Calu3 (cell line): ENCODE results near the gene TRERF1. TPM values are rescaled to one million over a fixed set of nuclear protein-coding genes. Genes with fewer than 3 reads are reported as not detected.

Source experiments
- BruUV-seq: library from RNA; stranded (reverse); fragments of 400-500 nt; replicated peaks from 2 replicates; lab custom pipeline; 2021; lab: Mats Ljungman, UMichigan
- CTCF ChIA-PET: fragments of 300-600 bp; sonication (Branson Sonifier 250); formaldehyde crosslinking; loops from one replicate; lab custom pipeline; 2022; ENCODE audit warnings: antibody characterized with exemption; lab: Charles Lee
- DNase-seq: peaks from one replicate; pipeline ENCODE4 v3.0.0; 2022
- H3K27ac Mint-ChIP-seq: one replicate; pipeline ENCODE4 v1.8.0; 2022; ENCODE audit warnings: mixed read lengths; ENCODE audit not compliant: unreplicated experiment
- H3K27me3 Mint-ChIP-seq: one replicate; pipeline ENCODE4 v1.8.0; 2022; ENCODE audit warnings: mixed read lengths; ENCODE audit not compliant: unreplicated experiment
- H3K36me3 Mint-ChIP-seq: one replicate; pipeline ENCODE4 v1.8.0; 2022; ENCODE audit warnings: mild to moderate bottlenecking, moderate library complexity, mixed read lengths; ENCODE audit not compliant: insufficient read depth, unreplicated experiment
- H3K4me1 Mint-ChIP-seq: one replicate; pipeline ENCODE4 v1.8.0; 2022; ENCODE audit warnings: mild to moderate bottlenecking, low read depth, mixed read lengths; ENCODE audit not compliant: unreplicated experiment
- H3K4me3 Mint-ChIP-seq: one replicate; pipeline ENCODE4 v1.8.0; 2022; ENCODE audit warnings: mild to moderate bottlenecking, low read depth, moderate library complexity, mixed read lengths; ENCODE audit not compliant: unreplicated experiment
- H3K9me3 Mint-ChIP-seq: one replicate; pipeline ENCODE4 v1.8.0; 2022; ENCODE audit warnings: low read depth, mixed read lengths; ENCODE audit not compliant: unreplicated experiment
- CTCF ChIP-seq: fragments of 200-600 bp; IDR thresholded peaks from one replicate; pipeline ENCODE4 v1.8.0; 2022; ENCODE audit warnings: antibody characterized with exemption; ENCODE audit not compliant: unreplicated experiment
- intact Hi-C: fragments of 100-400 bp; cut with micrococcal nuclease; formaldehyde crosslinking; loops from one replicate; pipeline ENCODE4 v1.10.0; 2022; ENCODE audit not compliant: unreplicated experiment
- total RNA-seq: library from RNA; stranded (reverse); gene quantifications from 2 replicates; pipeline ENCODE4 v1.2.3, GENCODE V29; 2022

The TRERF1 gene
- total RNA-seq, 1 experiment from 2014 or later = 1.4 TPM

DNA sequence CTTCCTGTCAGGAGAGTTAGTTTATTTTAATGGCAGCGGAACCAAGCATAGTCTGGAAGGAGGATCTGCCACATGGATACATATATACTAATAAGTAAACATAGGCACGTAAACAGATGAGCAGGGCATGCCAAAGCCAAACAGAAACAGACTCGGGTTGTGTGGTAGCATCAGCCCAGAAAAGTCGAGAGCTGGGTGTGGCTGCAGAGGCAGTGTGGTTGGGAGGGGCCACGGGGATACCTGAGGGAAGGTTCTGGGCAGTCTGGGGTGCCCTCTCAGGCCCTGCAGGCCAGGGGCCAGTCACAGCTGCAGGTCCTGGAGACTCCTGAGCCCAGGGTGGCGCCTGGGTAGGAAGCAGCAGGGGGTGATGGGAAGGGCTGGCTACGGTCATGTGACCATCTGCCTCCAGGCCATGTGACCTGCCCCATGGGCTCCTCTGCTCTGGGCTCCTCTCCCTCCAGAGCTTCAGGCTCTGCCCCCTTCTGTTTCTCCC is 191.3 kb downstream of the TRERF1 start:
- CTCF ChIA-PET = interaction anchor here (0.6 to 2.5 kb wide), 6 partner anchors 9 to 452 kb away, joined by 3 to 25 read pairs (median 4); no protein-coding TSS in a partner anchor
- intact Hi-C loops = loop anchor here (1.0 to 5.0 kb wide), 2 partner anchors 272 to 287 kb away; no protein-coding TSS in a partner anchor
- no TSS peak for BruUV-seq

GRCh38 chr6:42259841-42260395 is 191.8 kb downstream of the TRERF1 start:
- H3K4me3 Mint-ChIP-seq = no peak overlapping the region
- DNase-seq = no peak
- CTCF ChIA-PET = interaction anchor here (0.6 to 2.5 kb wide), 4 partner anchors 8 to 451 kb away, joined by 3 to 25 read pairs (median 4); no protein-coding TSS in a partner anchor
- no peak for TF ChIP-seq CTCF
- no peaks in the 10 kb centered on the region for H3K27me3 Mint-ChIP-seq
- intact Hi-C loops = loop anchor here (1.0 to 10.0 kb wide), 3 partner anchors 195 to 287 kb away; partner anchors contain the start of gene TRERF1
- H3K9me3 Mint-ChIP-seq = no peaks in the 10 kb centered on the region
- H3K4me1 Mint-ChIP-seq = no peaks in the 10 kb centered on the region
- no peak overlapping the region for H3K27ac Mint-ChIP-seq
- no TSS peak for BruUV-seq
- H3K36me3 Mint-ChIP-seq = no peaks in the 10 kb centered on the region

More for the DNA sequence above, 191.3 kb downstream of the TRERF1 start:
- no peak overlapping the region for H3K4me3 Mint-ChIP-seq
- peak; percentile 35 for DNase-seq
- H3K36me3 Mint-ChIP-seq = no peaks in the 10 kb centered on the region
- no peaks in the 10 kb centered on the region for H3K27me3 Mint-ChIP-seq
- H3K27ac Mint-ChIP-seq = no peak overlapping the region
- no peaks in the 10 kb centered on the region for H3K9me3 Mint-ChIP-seq
- no peak for TF ChIP-seq CTCF
- no peaks in the 10 kb centered on the region for H3K4me1 Mint-ChIP-seq

DNA sequence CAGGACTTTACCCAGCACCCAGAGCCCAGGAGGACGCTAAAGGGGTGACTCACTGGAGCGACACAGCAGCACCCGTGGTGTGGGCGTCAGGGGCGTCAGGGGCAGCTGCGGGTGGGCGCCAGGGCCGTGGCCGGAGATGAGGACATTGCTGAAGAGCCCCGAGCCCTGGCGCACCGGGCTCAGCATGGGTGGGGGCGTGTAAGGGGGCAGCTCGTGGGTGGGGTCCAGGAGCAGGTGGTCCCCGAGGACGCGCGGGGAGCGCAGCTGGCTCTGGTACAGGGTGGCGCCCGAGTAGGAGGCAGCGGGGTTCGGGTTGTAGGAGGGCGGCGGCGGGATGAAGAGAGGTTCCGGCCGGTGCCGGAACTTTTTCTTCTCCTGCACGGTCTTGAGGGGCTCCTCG is 192.4 kb downstream of the TRERF1 start:
- no peaks in the 10 kb centered on the region for H3K9me3 Mint-ChIP-seq
- H3K27me3 Mint-ChIP-seq = no peaks in the 10 kb centered on the region
- no peak overlapping the region for H3K4me3 Mint-ChIP-seq
- TF ChIP-seq CTCF = no peak
- H3K4me1 Mint-ChIP-seq = no peaks in the 10 kb centered on the region
- CTCF ChIA-PET = interaction anchor here (2.5 kb wide), 1 partner anchor 288 kb away, joined by 25 read pairs; no protein-coding TSS in a partner anchor
- intact Hi-C loops = loop anchor here (10.0 kb wide), 1 partner anchor 196 kb away; the partner anchor contains the start of gene TRERF1
- H3K36me3 Mint-ChIP-seq = no peaks in the 10 kb centered on the region
- no peak overlapping the region for H3K27ac Mint-ChIP-seq
- DNase-seq = no peak
- no TSS peak for BruUV-seq

- Mint-ChIP-seq H3K27ac (no peak overlapping the region), H3K4me1 (peaks cover 2% of the 10 kb centered on the region)
These were observed 194.1 kb downstream of the TRERF1 start for GRCh38 chr6:42257614-42258013.

More at GRCh38 chr6:42257614-42258013, 194.1 kb downstream of the TRERF1 start:
- H3K36me3 Mint-ChIP-seq = no peaks in the 10 kb centered on the region
- TF ChIP-seq CTCF = no peak
- no TSS peak for BruUV-seq
- no peaks in the 10 kb centered on the region for H3K27me3 Mint-ChIP-seq
- no peak for DNase-seq
- CTCF ChIA-PET = no interaction called here
- H3K4me3 Mint-ChIP-seq = no peak overlapping the region
- H3K9me3 Mint-ChIP-seq = no peaks in the 10 kb centered on the region
- intact Hi-C loops = loop anchor here (10.0 kb wide), 1 partner anchor 197 kb away; the partner anchor contains the start of gene TRERF1
